Measurements from ENCODE around the gene PDZRN3.
"Not testable (repeated sequence)": the region's sequence is repeated elsewhere in the genome, so short reads cannot be mapped to it uniquely, and the experiment has no call there.

Gene PDZRN3

GRCh38 chr3:73484656-73485248 is 140.0 kb downstream of the PDZRN3 start:
- no peak for DNase-seq

GRCh38 chr3:73481888-73482287 is 142.9 kb downstream of the PDZRN3 start:
- DNase-seq: no peak

GRCh38 chr3:73480187-73480672 is 144.5 kb downstream of the PDZRN3 start:
- no peak for DNase-seq

- no peak for DNase-seq
Measured at GRCh38 chr3:73479325-73479724, 145.4 kb downstream of the PDZRN3 start.

GRCh38 chr3:73478858-73479257 is 145.9 kb downstream of the PDZRN3 start:
- DNase-seq: no peak

GRCh38 chr3:73475717-73476116 is 149.0 kb downstream of the PDZRN3 start:
- DNase-seq: no peak

- DNase-seq: no peak
Measured at GRCh38 chr3:73475175-73475574, 149.6 kb downstream of the PDZRN3 start.

- no peak for DNase-seq
Measured at GRCh38 chr3:73474619-73475018, 150.1 kb downstream of the PDZRN3 start.

- no peak for DNase-seq
Measured at GRCh38 chr3:73473898-73474416, 150.8 kb downstream of the PDZRN3 start.

- DNase-seq: no peak
Measured at GRCh38 chr3:73473181-73473897, 151.4 kb downstream of the PDZRN3 start.

- DNase-seq: no peak
Measured at GRCh38 chr3:73471986-73472787, 152.6 kb downstream of the PDZRN3 start.

- DNase-seq: no peak
Measured at GRCh38 chr3:73470860-73471259, 153.9 kb downstream of the PDZRN3 start.

GRCh38 chr3:73469331-73469730 is 155.4 kb downstream of the PDZRN3 start:
- no peak for DNase-seq

- no peak for DNase-seq
Measured at GRCh38 chr3:73467211-73467610, 157.5 kb downstream of the PDZRN3 start.

GRCh38 chr3:73465926-73466325 is 158.8 kb downstream of the PDZRN3 start:
- DNase-seq: no peak

GRCh38 chr3:73464126-73464525 is 160.6 kb downstream of the PDZRN3 start:
- not testable (repeated sequence) for DNase-seq

GRCh38 chr3:73461547-73461946 is 163.2 kb downstream of the PDZRN3 start:
- DNase-seq: no peak

GRCh38 chr3:73459711-73460110 is 165.0 kb downstream of the PDZRN3 start:
- no peak for DNase-seq

- DNase-seq: no peak
Measured at GRCh38 chr3:73453666-73454065, 171.1 kb downstream of the PDZRN3 start.

GRCh38 chr3:73452729-73453128 is 172.0 kb downstream of the PDZRN3 start:
- DNase-seq: no peak

GRCh38 chr3:73451301-73451944 is 173.3 kb downstream of the PDZRN3 start:
- DNase-seq: no peak

- DNase-seq: no peak
Measured at GRCh38 chr3:73449774-73450173, 175.0 kb downstream of the PDZRN3 start.

- DNase-seq: no peak
Measured at GRCh38 chr3:73448761-73449301, 175.9 kb downstream of the PDZRN3 start.

Measured in femur (tissue), 1 donor.